Stimulated activated naive CD4-positive, alpha-beta T cell (primary cell): ENCODE data around the gene HTT-AS.
A peak's percentile ranks its signal among the peaks of the same experiment; 100 is the strongest.
"Not testable (repeated sequence)": the region's sequence is repeated elsewhere in the genome, so short reads cannot be mapped to it uniquely, and the experiment has no call there.

Source experiments
- DNase-seq, 6 experiments: peaks; one replicate each; lab custom pipeline; 2025; lab: John Stamatoyannopoulos, UW

Gene HTT-AS

DNA sequence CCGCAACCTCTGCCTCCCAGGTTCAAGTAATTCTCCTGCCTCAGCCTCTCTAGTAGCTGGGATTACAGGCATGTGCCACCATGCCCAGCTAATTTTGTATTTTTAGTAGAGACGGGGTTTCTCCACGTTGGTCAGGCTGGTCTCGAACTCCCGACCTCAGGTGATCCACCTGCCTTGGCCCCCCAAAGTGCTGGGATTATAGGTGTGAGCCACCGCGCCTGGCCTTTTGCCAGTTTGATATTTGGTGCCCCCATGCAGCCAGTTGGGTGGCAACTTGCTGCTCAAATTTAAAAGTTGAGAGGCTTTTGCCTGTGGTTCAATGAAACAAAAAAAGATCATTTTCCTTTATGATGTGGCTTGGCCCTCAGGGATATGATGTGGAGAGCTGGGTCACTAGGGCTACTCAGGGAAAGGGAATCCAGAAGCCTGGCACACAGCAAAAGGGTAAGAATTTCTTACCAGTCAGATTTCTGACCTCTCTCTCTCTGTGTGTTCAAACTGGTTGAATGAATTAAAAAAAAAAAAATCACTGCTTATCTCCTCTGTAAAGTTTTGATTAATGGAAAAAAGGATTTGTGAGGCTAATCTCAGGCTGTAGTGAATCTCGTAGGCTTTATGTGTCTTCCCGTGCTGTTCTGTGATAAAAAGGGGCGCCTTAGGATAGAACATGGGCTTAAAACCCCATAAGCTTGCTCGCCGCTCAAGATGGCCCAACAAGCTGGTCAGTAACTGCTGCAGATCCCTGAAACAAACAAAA lies 23.0 kb downstream of the HTT-AS start:
- not testable (repeated sequence) for DNase-seq

GRCh38 chr4:3047464-3048286 lies 26.7 kb downstream of the HTT-AS start:
- peak; percentile 21 to 67 (median 50) for DNase-seq

- DNase-seq, result no peak
Observed at GRCh38 chr4:3046623-3047022, 27.7 kb downstream of the HTT-AS start.

DNA sequence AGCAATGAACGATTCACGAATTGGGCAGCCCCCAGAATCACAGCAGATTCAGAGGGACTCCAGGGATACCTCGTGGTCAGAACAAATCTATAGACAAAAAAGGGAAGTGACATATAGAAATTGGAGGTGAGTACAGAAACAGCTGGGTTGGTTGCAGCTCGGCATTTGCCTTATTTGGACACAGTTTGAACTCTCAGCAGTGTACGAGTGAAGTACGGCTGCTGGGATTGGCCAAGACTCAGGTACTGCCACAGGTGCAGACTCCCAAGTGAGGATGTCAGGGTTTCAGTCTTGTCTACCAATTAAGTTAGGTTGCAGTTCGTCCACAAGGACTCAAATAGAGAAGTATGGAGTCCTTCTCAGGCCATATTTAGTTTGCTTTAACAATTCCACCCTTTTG lies 28.2 kb downstream of the HTT-AS start:
- DNase-seq, result no peak

DNA sequence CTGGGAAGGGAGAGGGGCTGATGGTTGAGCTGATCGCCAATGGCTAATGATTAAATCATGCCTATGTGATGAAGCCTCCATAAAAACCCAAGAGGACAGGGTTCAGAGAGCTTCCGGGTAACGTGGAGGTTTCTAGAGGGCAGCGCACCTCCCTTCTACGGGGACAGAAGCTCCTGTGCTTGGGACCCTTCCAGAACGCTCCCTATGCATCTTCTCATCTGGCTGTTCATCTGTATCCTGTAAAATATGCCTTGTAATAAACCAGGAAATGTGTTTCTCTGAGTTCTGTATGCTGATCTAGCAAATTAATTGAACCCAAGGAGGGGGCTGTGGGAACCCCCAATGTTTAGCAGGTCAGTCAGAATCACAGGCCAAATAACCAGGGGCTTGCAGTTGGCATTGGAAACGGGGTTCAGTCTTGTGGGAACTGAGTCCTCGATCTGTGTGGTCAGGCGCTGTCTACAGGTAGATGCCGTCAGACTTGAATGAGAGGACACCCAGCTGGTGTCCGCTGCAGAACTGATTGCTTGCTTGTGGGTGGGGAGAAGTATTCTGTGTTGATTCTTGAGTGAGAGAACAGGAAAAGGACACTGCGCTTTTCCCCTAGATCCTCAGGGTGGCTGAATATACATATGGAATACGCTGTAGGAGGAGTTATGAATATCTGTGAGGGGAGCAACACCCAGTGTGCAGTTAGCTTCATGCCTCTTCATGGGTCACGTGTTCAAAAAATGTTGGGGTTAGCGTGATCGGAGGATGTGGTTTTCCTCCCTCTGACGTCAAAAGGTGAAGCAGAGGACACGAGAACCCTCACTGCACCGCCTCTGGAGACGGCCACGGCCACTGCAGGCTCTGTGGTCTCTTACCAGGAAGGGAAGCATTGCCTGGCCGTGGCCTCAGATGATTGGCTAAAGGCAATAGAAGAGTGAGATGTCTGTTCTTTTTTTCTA lies 29.2 kb downstream of the HTT-AS start:
- peak; percentile 16 to 84 (median 68) for DNase-seq

DNA sequence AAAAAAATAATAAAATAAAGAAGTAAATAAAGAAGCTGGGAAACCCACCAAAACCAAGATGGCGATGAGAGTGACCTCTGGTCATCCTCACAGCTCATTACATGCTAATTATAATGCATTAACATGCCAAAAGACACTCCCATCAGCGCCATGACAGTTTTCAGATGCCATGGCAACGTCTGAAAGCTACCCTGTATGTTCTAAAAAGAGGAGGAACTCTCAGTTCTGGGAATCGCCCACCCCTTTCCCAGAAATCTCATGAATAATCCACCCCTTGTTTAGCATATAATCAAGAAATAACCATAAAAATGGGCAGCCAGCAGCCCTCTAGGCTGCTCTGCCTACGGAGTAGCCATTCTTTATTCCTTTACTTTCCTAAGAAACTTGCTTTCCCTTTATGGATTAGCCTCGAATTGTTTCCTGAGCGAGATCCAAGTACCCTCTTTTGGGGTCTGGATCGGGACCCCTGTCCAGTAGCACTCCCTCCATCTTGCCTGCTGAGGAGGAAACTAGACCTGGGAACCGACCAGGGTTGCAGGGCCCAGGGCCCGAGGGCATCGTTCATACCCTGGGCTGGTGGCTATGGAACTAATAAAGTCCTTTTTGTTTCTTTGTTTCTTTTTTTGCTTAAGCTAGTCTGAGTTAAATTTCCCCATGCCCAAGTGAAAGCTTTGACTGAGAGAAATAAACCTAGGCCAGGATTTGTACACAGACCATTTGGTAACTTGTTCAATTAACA lies 30.9 kb downstream of the HTT-AS start:
- DNase-seq, result no peak

DNA sequence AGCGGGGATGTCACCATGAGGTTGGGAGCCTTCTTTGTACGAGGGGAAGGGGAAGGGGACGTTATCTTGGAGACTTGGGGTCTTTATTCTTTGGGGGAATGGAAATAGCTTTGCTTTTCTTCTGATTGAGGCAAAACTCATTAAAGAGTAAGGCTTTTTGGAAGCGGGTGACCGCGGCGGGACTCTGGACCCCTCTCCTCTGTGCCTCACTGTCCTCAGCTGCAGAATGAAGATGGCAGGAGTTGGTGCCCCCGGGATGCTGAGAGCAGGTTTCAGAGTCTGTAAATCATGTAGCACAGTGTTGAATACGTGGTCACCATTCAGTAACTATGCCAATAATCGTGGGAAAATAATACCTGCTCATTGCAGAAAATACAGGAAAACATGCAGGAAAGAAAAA lies 32.1 kb downstream of the HTT-AS start:
- no peak for DNase-seq

DNA sequence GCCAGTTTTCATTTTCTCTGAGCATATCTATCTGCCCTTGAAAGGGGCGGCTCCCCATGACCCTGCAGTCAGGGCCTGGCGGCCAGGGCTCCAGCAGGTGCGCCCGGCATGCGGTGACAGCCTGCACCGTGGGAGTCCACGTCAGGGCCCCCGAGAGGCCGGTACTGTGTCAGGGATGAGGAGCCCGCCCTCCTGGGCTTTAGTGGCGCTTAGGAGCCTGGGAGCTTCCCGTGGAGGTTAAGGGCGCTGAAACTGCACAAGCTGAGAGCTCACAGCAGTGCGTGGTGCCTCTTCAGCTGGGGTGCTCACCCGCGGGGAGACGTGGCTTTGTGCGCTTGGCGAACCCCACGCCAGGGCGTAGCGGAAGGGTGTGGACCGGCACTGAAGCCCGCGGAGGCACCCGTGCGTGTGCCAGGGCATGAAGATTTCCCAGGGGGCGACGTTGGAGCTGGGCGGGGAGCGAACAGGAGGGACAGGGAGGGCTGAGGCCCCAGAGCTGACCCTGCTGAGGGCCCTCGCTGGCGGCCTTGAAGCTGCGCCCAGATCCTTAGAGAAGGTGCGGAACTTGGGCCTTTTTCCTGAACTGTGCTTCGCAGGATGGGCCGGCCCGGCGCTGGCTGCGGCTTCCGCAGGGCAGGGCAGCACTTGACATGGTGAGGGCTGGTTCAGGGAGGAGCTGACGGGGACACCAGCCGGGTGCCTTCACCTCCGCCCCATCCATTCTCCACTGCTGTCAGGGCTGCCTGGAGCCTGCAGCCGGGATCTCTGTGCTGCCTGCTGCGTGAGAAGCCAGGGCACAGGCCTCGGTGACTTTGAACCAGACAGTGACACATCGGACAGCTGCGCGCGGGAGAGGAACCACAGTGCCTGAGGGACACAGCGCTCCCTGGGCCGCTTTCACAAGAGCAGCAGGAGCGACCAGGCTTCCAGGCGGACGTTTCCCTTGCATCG lies 32.9 kb downstream of the HTT-AS start:
- peak in 5 of 6 experiments; percentile 13 to 59 (median 20) for DNase-seq

GRCh38 chr4:3040452-3041191 lies 33.7 kb downstream of the HTT-AS start:
- DNase-seq, result no peak

- no peak for DNase-seq
Observed at GRCh38 chr4:3039706-3040366, 34.5 kb downstream of the HTT-AS start.

- peak in 3 of 6 experiments; percentile 2 to 51 (median 11) for DNase-seq
Observed at GRCh38 chr4:3037957-3038461, 36.3 kb downstream of the HTT-AS start.

DNA sequence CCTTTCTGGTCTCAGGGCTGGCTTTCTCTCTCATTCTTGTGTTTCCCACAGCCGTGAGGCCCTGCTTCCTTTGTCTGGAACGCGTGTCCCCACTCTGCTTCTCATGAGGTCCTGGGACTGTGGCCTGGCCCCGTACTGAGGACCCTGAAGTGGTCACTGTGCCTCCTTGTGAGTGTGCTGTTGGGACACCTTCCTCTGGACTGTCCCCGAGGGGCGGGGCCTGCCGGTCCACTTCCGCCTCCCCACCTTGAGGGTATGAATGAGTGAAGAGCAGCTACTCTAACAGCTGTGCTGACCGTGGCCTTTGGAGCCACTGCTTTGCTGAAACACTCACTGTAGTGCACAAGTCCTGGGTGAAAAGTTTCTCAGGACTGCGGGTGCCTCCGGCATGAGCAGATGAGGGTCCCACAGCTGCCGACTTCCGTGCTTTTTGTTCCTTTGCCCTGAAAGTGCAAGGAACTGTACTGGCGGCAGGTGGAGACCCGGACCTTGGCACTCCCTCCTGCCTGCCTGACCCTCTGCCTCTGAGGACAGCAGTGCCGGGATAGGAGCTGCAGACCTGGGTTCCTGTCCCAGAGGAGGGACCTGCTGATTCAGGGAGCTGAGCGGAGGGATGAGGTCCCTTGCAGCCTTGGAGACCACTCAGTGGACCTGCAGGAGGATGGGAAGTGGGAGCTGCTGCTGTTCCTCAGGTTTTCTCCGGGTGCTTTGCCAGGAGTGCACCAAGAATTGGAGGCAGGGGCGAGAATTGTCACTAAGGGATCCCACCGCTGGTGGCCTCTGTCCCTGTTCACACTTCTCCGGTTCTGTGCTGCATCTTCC lies 38.0 kb downstream of the HTT-AS start:
- DNase-seq, result no peak

DNA sequence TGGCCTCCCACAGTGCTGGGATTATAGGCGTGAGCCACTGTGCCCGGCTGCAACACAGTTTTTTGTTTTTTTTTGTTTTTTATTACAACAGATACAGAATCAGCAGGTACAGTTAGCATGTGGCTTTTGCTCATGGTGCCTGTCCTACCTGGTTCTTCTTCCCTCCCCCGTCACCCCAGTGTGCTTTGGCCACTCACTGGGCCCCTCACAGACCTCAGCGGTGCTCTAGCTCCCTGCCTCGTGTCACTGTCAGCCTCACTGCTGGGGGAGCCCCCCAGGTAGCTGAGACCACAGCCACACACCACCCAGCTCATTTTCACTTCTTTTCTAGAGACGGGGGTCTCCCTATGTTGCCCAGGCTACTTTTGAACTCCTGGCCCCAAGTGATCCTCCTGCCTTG lies 38.7 kb downstream of the HTT-AS start:
- DNase-seq, result no peak

- DNase-seq, result no peak
Observed at GRCh38 chr4:3035249-3035648, 39.1 kb downstream of the HTT-AS start.

DNA sequence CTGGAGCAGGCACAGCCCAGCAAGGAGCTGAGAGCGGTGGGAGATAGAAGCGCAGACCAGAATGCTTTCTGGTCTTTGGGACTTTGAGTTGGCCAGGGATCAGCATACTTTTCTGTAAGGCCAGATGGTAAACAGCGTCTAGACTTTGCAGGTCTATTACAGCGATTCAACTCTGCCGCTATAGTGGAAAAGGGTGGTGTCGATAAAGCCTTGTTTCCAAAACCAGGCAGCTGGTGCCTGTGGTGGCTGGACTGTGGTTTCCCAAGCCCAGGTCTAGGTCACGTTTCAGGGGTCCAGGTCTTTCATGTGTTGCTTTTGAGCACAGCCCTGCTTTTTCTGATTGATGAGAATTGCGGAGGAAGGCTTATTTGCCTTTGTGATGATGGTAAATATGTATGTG lies 40.1 kb downstream of the HTT-AS start:
- no peak for DNase-seq

GRCh38 chr4:3031357-3032082 lies 42.8 kb downstream of the HTT-AS start:
- DNase-seq, result no peak
